Measurements from ENCODE around the gene SH3BP4. TPM values are rescaled to one million over a fixed set of nuclear protein-coding genes. Genes with fewer than 3 reads are reported as not detected.

Gene SH3BP4
- total RNA-seq, 1 donor from 2014 or later: 19.2 TPM

GRCh38 chr2:234950730-234951663 lies 820 bp upstream of the SH3BP4 start:
- no peak for DNase-seq (ENCODE audit: extremely low spot score in 2 of 2)
- Histone ChIP-seq H3K27me3 (no peaks in the 10 kb centered on the region), H3K36me3 (no peaks in the 10 kb centered on the region), H3K4me1 (peaks cover 31% of the 10 kb centered on the region), H3K4me3 (peak overlapping the region; percentile 57 to 88), H3K9me3 (no peaks in the 10 kb centered on the region), H3K27ac (peak overlapping the region; percentile 82)
- intact Hi-C loops (cut with DNase I): no loop called here
- TF ChIP-seq, protein P1, sequence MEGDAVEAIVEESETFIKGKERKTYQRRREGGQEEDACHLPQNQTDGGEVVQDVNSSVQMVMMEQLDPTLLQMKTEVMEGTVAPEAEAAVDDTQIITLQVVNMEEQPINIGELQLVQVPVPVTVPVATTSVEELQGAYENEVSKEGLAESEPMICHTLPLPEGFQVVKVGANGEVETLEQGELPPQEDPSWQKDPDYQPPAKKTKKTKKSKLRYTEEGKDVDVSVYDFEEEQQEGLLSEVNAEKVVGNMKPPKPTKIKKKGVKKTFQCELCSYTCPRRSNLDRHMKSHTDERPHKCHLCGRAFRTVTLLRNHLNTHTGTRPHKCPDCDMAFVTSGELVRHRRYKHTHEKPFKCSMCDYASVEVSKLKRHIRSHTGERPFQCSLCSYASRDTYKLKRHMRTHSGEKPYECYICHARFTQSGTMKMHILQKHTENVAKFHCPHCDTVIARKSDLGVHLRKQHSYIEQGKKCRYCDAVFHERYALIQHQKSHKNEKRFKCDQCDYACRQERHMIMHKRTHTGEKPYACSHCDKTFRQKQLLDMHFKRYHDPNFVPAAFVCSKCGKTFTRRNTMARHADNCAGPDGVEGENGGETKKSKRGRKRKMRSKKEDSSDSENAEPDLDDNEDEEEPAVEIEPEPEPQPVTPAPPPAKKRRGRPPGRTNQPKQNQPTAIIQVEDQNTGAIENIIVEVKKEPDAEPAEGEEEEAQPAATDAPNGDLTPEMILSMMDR (IDR thresholded peaks at IDR 0.05): no peak
- TF ChIP-seq POLR2A (IDR thresholded peaks at IDR 0.05): no peak
- TF ChIP-seq POLR2AphosphoS5 (IDR thresholded peaks at IDR 0.05; ENCODE audit: insufficient read depth in 1 of 2, low read depth in 1 of 2): peak in 1 of 2 donors; percentile 25

DNA sequence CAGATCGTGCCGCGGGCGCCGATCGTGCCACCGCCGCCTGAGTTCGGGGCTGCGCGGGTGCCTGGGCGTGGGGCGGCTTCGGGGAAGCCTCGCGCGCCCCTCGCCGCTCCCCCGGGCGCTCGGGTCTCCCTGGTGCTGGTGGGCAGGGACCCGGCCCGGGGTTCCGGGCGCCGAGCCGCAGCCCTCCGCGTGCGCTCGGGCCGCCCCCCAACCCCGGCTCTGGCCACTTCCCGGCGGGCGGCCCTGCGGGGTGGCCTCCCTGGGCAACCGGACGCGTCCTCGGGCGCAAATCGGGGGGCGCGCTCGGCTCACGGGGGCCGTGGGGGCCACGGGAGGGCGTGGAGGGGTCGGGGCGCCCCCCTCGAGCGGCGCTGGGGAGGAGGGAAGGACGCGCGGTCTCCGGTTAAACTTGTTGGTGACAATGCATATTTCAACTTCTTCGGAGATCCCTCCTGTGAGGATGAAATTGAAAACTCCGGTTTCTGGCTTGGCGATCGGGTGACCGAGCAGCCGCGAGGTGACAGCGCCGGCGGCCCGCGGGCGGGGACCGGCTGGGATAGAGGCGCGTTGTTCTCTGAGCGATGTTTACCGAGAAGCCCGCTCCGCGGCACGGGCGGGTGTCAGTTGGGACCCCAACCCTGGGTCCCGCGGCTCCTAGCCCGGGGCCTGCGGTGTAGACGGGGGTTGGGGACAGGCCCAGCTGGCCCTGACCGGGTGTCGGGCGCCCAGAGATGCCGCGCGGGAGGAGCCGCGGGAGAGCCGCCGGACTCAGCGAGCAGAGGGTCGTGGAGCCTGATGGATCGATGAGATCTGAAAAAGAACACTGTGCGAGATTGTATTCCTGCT lies 676 bp downstream of the SH3BP4 start:
- Histone ChIP-seq H3K27me3 (no peaks in the 10 kb centered on the region), H3K27ac (peak overlapping the region; percentile 90), H3K36me3 (no peaks in the 10 kb centered on the region), H3K4me1 (peaks cover 39% of the 10 kb centered on the region), H3K9me3 (no peaks in the 10 kb centered on the region), H3K4me3 (peak overlapping the region; percentile 57 to 87)
- TF ChIP-seq POLR2A (IDR thresholded peaks at IDR 0.05) (no peak), POLR2AphosphoS5 (IDR thresholded peaks at IDR 0.05; ENCODE audit: insufficient read depth in 1 of 2, low read depth in 1 of 2) (peak in 1 of 2 donors; percentile 34)
- TF ChIP-seq, protein P1 (IDR thresholded peaks at IDR 0.05): peak in 1 of 3 experiments; percentile 8
- DNase-seq (ENCODE audit: extremely low spot score in 2 of 2): no peak
- intact Hi-C loops (cut with DNase I): no loop called here

- DNase-seq (ENCODE audit: extremely low spot score in 2 of 2): peak in 1 of 2 donors; percentile 70
- H3K27me3 ChIP-seq: no peaks in the 10 kb centered on the region
- TF ChIP-seq POLR2A (IDR thresholded peaks at IDR 0.05) (no peak), POLR2AphosphoS5 (IDR thresholded peaks at IDR 0.05; ENCODE audit: insufficient read depth in 1 of 2, low read depth in 1 of 2) (no peak)
- TF ChIP-seq, protein P1 (IDR thresholded peaks at IDR 0.05): no peak
- no peaks in the 10 kb centered on the region for H3K9me3 ChIP-seq
- peaks cover 44% of the 10 kb centered on the region for H3K4me1 ChIP-seq
- no peaks in the 10 kb centered on the region for H3K36me3 ChIP-seq
- peak overlapping the region; percentile 90 for H3K27ac ChIP-seq
- H3K4me3 ChIP-seq: peak overlapping the region; percentile 57 to 87
- intact Hi-C loops (cut with DNase I): no loop called here
Measured at GRCh38 chr2:234953116-234954031, 1.6 kb downstream of the SH3BP4 start.

DNA sequence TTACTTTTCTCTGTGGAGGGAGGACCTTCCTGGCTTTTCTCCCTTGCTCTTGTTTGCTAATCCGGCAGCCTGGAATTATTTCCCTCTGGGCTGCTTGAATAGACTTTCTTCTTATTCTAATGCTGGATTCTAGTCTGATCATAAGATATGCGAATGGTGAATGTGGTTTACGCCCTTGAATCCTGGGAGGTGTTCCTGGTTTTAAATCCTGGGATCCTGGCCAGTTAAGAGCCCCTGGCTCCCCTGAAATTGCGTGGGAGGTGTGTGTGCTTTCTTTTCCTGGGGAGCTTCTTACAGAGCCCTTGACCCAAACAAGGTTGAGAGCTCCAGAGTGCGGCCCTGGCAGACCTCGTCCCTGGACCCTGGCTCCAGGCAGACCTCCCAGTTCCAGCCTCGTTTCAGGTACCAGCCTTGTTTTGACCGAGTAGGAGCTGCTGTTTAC lies 2.8 kb downstream of the SH3BP4 start:
- H3K4me1 ChIP-seq: peaks cover 44% of the 10 kb centered on the region
- no peaks in the 10 kb centered on the region for H3K27me3 ChIP-seq
- peak overlapping the region; percentile 90 for H3K27ac ChIP-seq
- intact Hi-C loops (cut with DNase I): no loop called here
- DNase-seq (ENCODE audit: extremely low spot score in 2 of 2): no peak
- TF ChIP-seq, protein P1 (IDR thresholded peaks at IDR 0.05): no peak
- TF ChIP-seq POLR2A (IDR thresholded peaks at IDR 0.05): no peak
- no peak for TF ChIP-seq POLR2AphosphoS5 (IDR thresholded peaks at IDR 0.05; ENCODE audit: insufficient read depth in 1 of 2, low read depth in 1 of 2)
- H3K4me3 ChIP-seq: peak overlapping the region in 1 of 2 donors; percentile 87
- no peaks in the 10 kb centered on the region for H3K36me3 ChIP-seq
- no peaks in the 10 kb centered on the region for H3K9me3 ChIP-seq

Data from vagina (tissue), 2 donors.